ENCODE measurements around the gene CSF1. TPM values are rescaled to one million over a fixed set of nuclear protein-coding genes. Genes with fewer than 3 reads are reported as not detected.

Gene CSF1
- total and polyA plus RNA-seq, 2 of the 13 experiments (the other 11 are each of a cell fraction or from before 2014, with no cell fraction given) = 4.6 to 13.3 TPM

DNA sequence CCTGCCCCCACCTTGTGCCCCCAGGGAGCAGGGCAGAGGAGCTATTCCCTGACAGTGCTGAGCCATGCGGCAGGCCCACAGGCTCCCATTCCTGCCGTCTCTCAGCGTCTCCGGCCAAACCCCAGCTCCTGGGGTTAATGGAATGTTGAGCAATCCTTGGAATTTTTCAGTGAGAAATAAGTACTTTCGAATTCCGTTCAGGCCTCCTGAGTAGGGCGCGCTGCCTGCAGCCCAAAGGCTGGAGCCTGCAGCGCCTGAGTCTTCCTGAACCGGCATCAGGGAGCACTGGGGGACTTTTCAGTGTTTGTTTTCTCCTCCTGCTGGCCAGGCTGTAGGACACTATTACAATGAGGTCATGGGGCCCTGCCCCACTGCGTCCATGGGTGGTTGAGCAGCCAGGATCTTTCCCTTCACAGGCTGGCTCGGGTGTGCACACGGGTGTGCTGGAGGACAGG is 33.3 kb upstream of the CSF1 start (continued):
- TF ChIP-seq, protein P1, sequence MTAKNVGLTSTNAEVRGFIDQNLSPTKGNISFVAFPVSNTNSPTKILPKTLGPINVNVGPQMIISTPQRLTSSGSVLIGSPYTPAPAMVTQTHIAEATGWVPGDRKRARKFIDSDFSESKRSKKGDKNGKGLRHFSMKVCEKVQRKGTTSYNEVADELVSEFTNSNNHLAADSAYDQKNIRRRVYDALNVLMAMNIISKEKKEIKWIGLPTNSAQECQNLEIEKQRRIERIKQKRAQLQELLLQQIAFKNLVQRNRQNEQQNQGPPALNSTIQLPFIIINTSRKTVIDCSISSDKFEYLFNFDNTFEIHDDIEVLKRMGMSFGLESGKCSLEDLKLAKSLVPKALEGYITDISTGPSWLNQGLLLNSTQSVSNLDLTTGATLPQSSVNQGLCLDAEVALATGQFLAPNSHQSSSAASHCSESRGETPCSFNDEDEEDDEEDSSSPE (CRISPR knock-in tag; IDR thresholded peaks at IDR 0.05) = no peak
- TF ChIP-seq, protein P2, sequence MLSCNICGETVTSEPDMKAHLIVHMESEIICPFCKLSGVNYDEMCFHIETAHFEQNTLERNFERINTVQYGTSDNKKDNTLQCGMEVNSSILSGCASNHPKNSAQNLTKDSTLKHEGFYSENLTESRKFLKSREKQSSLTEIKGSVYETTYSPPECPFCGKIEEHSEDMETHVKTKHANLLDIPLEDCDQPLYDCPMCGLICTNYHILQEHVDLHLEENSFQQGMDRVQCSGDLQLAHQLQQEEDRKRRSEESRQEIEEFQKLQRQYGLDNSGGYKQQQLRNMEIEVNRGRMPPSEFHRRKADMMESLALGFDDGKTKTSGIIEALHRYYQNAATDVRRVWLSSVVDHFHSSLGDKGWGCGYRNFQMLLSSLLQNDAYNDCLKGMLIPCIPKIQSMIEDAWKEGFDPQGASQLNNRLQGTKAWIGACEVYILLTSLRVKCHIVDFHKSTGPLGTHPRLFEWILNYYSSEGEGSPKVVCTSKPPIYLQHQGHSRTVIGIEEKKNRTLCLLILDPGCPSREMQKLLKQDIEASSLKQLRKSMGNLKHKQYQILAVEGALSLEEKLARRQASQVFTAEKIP (CRISPR knock-in tag; IDR thresholded peaks at IDR 0.05; ENCODE audit: borderline replicate concordance) = no peak
- TF ChIP-seq ZNF567 (CRISPR knock-in tag; IDR thresholded peaks at IDR 0.05; ENCODE audit: borderline replicate concordance) = no peak
- TF ChIP-seq, protein P3, sequence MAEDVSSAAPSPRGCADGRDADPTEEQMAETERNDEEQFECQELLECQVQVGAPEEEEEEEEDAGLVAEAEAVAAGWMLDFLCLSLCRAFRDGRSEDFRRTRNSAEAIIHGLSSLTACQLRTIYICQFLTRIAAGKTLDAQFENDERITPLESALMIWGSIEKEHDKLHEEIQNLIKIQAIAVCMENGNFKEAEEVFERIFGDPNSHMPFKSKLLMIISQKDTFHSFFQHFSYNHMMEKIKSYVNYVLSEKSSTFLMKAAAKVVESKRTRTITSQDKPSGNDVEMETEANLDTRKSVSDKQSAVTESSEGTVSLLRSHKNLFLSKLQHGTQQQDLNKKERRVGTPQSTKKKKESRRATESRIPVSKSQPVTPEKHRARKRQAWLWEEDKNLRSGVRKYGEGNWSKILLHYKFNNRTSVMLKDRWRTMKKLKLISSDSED (CRISPR knock-in tag; IDR thresholded peaks at IDR 0.05) = no peak
- TF ChIP-seq, protein P4, sequence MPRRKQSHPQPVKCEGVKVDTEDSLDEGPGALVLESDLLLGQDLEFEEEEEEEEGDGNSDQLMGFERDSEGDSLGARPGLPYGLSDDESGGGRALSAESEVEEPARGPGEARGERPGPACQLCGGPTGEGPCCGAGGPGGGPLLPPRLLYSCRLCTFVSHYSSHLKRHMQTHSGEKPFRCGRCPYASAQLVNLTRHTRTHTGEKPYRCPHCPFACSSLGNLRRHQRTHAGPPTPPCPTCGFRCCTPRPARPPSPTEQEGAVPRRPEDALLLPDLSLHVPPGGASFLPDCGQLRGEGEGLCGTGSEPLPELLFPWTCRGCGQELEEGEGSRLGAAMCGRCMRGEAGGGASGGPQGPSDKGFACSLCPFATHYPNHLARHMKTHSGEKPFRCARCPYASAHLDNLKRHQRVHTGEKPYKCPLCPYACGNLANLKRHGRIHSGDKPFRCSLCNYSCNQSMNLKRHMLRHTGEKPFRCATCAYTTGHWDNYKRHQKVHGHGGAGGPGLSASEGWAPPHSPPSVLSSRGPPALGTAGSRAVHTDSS (CRISPR knock-in tag; conservative IDR thresholded peaks at IDR 0.05) = no peak
- no peak for TF ChIP-seq ZNF136 (CRISPR knock-in tag; IDR thresholded peaks at IDR 0.05; ENCODE audit: low read depth)
- TF ChIP-seq, protein P5, sequence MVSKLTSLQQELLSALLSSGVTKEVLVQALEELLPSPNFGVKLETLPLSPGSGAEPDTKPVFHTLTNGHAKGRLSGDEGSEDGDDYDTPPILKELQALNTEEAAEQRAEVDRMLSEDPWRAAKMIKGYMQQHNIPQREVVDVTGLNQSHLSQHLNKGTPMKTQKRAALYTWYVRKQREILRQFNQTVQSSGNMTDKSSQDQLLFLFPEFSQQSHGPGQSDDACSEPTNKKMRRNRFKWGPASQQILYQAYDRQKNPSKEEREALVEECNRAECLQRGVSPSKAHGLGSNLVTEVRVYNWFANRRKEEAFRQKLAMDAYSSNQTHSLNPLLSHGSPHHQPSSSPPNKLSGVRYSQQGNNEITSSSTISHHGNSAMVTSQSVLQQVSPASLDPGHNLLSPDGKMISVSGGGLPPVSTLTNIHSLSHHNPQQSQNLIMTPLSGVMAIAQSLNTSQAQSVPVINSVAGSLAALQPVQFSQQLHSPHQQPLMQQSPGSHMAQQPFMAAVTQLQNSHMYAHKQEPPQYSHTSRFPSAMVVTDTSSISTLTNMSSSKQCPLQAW (CRISPR knock-in tag; IDR thresholded peaks at IDR 0.05) = peak; percentile 48; the same call in 1 of the 2 replicates
- TF ChIP-seq NR2F2 (IDR thresholded peaks at IDR 0.05; ENCODE audit: borderline replicate concordance, low read depth) = no peak
- TF ChIP-seq ZNF143 (CRISPR knock-in tag; IDR thresholded peaks at IDR 0.05) = no peak
- TF ChIP-seq DR1 (CRISPR knock-in tag; IDR thresholded peaks at IDR 0.05) = no peak
- TF ChIP-seq, protein P6, sequence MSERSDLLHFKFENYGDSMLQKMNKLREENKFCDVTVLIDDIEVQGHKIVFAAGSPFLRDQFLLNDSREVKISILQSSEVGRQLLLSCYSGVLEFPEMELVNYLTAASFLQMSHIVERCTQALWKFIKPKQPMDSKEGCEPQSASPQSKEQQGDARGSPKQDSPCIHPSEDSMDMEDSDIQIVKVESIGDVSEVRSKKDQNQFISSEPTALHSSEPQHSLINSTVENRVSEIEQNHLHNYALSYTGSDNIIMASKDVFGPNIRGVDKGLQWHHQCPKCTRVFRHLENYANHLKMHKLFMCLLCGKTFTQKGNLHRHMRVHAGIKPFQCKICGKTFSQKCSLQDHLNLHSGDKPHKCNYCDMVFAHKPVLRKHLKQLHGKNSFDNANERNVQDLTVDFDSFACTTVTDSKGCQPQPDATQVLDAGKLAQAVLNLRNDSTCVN (CRISPR knock-in tag; IDR thresholded peaks at IDR 0.05; ENCODE audit: borderline replicate concordance) = no peak
- no peak for TF ChIP-seq MYNN (CRISPR knock-in tag; IDR thresholded peaks at IDR 0.05; ENCODE audit: low read depth)
- TF ChIP-seq RFX5 (IDR thresholded peaks at IDR 0.05; ENCODE audit: low read depth, low read length) = no peak
- TF ChIP-seq, protein P7, sequence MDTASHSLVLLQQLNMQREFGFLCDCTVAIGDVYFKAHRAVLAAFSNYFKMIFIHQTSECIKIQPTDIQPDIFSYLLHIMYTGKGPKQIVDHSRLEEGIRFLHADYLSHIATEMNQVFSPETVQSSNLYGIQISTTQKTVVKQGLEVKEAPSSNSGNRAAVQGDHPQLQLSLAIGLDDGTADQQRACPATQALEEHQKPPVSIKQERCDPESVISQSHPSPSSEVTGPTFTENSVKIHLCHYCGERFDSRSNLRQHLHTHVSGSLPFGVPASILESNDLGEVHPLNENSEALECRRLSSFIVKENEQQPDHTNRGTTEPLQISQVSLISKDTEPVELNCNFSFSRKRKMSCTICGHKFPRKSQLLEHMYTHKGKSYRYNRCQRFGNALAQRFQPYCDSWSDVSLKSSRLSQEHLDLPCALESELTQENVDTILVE (CRISPR knock-in tag; IDR thresholded peaks at IDR 0.05) = no peak
- no peak for TF ChIP-seq ZNF558 (CRISPR knock-in tag; IDR thresholded peaks at IDR 0.05; ENCODE audit: borderline replicate concordance)
- TF ChIP-seq KDM4B (CRISPR knock-in tag; IDR thresholded peaks at IDR 0.05) = no peak
- no peak for TF ChIP-seq NFRKB (IDR thresholded peaks at IDR 0.05)
- TF ChIP-seq ZFY (CRISPR knock-in tag; IDR thresholded peaks at IDR 0.05) = peak; percentile 50; the same call in 1 of the 2 replicates
- no peak for TF ChIP-seq AHR (CRISPR knock-in tag; IDR thresholded peaks at IDR 0.05)
- peak; percentile 39; the same call in 1 of the 2 replicates for TF ChIP-seq HDAC2 (CRISPR knock-in tag; IDR thresholded peaks at IDR 0.05)
- 0 out of 2 replicates have a peak, but pooled peaks have one; percentile 49 for TF ChIP-seq GATAD2A (CRISPR knock-in tag; IDR thresholded peaks at IDR 0.05)
- TF ChIP-seq ZNF101 (CRISPR knock-in tag; IDR thresholded peaks at IDR 0.05; ENCODE audit: borderline replicate concordance, low read depth) = no peak

Measured in HepG2 (cell line).